ENCODE results near the gene ARHGAP19.
A peak's percentile ranks its signal among the peaks of the same experiment; 100 is the strongest.

Gene ARHGAP19

GRCh38 chr10:97199152-97199551 is 93.3 kb downstream of the ARHGAP19 start:
- H3K27me3 ChIP-seq (ENCODE audit: insufficient read depth, insufficient read length), result peaks cover 9% of the 10 kb centered on the region
- TF ChIP-seq SUZ12 (IDR thresholded peaks at IDR 0.05; ENCODE audit: extremely low read depth, insufficient read depth, insufficient read length) (no peak), ZNF274 (IDR thresholded peaks at IDR 0.05; ENCODE audit: low read depth, low read length) (no peak), YY1 (IDR thresholded peaks at IDR 0.05; ENCODE audit: insufficient read depth, insufficient read length) (no peak)
- H3K9ac ChIP-seq (ENCODE audit: insufficient read length, low read depth), result no peak overlapping the region
- peaks cover 10% of the 10 kb centered on the region; the same call in 1 of the 2 replicates for H3K9me3 ChIP-seq (ENCODE audit: insufficient read depth, low read length)
- no peaks in the 10 kb centered on the region for H3K4me1 ChIP-seq (ENCODE audit: insufficient read depth, insufficient read length)
- no peak overlapping the region for H3K4me3 ChIP-seq (ENCODE audit: insufficient read length, low read depth)
- DNase-seq (ENCODE audit: low read depth, low spot score), result no peak
- H3K36me3 ChIP-seq (ENCODE audit: insufficient read depth, insufficient read length, low read length), result no peaks in the 10 kb centered on the region

- Histone ChIP-seq H3K9me3 (ENCODE audit: insufficient read depth, low read length) (no peaks in the 10 kb centered on the region), H3K4me3 (ENCODE audit: insufficient read length, low read depth) (no peak overlapping the region)
Observed at GRCh38 chr10:97197030-97197500, 95.4 kb downstream of the ARHGAP19 start.

GRCh38 chr10:97196223-97197029 is 96.0 kb downstream of the ARHGAP19 start:
- Histone ChIP-seq H3K4me3 (ENCODE audit: insufficient read length, low read depth) (peak overlapping the region; percentile 48), H3K9ac (ENCODE audit: insufficient read length, low read depth) (peak overlapping the region; percentile 79), H3K9me3 (ENCODE audit: insufficient read depth, low read length) (no peaks in the 10 kb centered on the region), H3K27me3 (ENCODE audit: insufficient read depth, insufficient read length) (peaks cover 9% of the 10 kb centered on the region), H3K4me1 (ENCODE audit: insufficient read depth, insufficient read length) (no peaks in the 10 kb centered on the region), H3K36me3 (ENCODE audit: insufficient read depth, insufficient read length, low read length) (no peaks in the 10 kb centered on the region)
- peak; percentile 52 for DNase-seq (ENCODE audit: low read depth, low spot score)
- no peak for TF ChIP-seq SUZ12 (IDR thresholded peaks at IDR 0.05; ENCODE audit: extremely low read depth, insufficient read depth, insufficient read length)
- no peak for TF ChIP-seq ZNF274 (IDR thresholded peaks at IDR 0.05; ENCODE audit: low read depth, low read length)

More at GRCh38 chr10:97197030-97197500, 95.4 kb downstream of the ARHGAP19 start:
- H3K4me1 ChIP-seq (ENCODE audit: insufficient read depth, insufficient read length), result no peaks in the 10 kb centered on the region
- no peak for DNase-seq (ENCODE audit: low read depth, low spot score)
- no peak for TF ChIP-seq ZNF274 (IDR thresholded peaks at IDR 0.05; ENCODE audit: low read depth, low read length)
- no peak for TF ChIP-seq SUZ12 (IDR thresholded peaks at IDR 0.05; ENCODE audit: extremely low read depth, insufficient read depth, insufficient read length)
- no peak for TF ChIP-seq YY1 (IDR thresholded peaks at IDR 0.05; ENCODE audit: insufficient read depth, insufficient read length)
- no peak overlapping the region for H3K9ac ChIP-seq (ENCODE audit: insufficient read length, low read depth)
- H3K36me3 ChIP-seq (ENCODE audit: insufficient read depth, insufficient read length, low read length), result no peaks in the 10 kb centered on the region
- peaks cover 9% of the 10 kb centered on the region for H3K27me3 ChIP-seq (ENCODE audit: insufficient read depth, insufficient read length)

- DNase-seq (ENCODE audit: low read depth, low spot score), result no peak
- peak overlapping the region; percentile 48 for H3K4me3 ChIP-seq (ENCODE audit: insufficient read length, low read depth)
- TF ChIP-seq ZNF274 (IDR thresholded peaks at IDR 0.05; ENCODE audit: low read depth, low read length), result no peak
- no peak for TF ChIP-seq SUZ12 (IDR thresholded peaks at IDR 0.05; ENCODE audit: extremely low read depth, insufficient read depth, insufficient read length)
- no peak for TF ChIP-seq YY1 (IDR thresholded peaks at IDR 0.05; ENCODE audit: insufficient read depth, insufficient read length)
- H3K9ac ChIP-seq (ENCODE audit: insufficient read length, low read depth), result peak overlapping the region; percentile 79
- H3K9me3 ChIP-seq (ENCODE audit: insufficient read depth, low read length), result no peaks in the 10 kb centered on the region
- peaks cover 9% of the 10 kb centered on the region for H3K27me3 ChIP-seq (ENCODE audit: insufficient read depth, insufficient read length)
- no peaks in the 10 kb centered on the region for H3K4me1 ChIP-seq (ENCODE audit: insufficient read depth, insufficient read length)
- no peaks in the 10 kb centered on the region for H3K36me3 ChIP-seq (ENCODE audit: insufficient read depth, insufficient read length, low read length)
Observed at GRCh38 chr10:97195706-97196222, 96.7 kb downstream of the ARHGAP19 start.

- Histone ChIP-seq H3K9me3 (ENCODE audit: insufficient read depth, low read length) (no peaks in the 10 kb centered on the region), H3K36me3 (ENCODE audit: insufficient read depth, insufficient read length, low read length) (no peaks in the 10 kb centered on the region), H3K9ac (ENCODE audit: insufficient read length, low read depth) (no peak overlapping the region), H3K4me1 (ENCODE audit: insufficient read depth, insufficient read length) (peaks cover 4% of the 10 kb centered on the region), H3K27me3 (ENCODE audit: insufficient read depth, insufficient read length) (peaks cover 9% of the 10 kb centered on the region), H3K4me3 (ENCODE audit: insufficient read length, low read depth) (no peak overlapping the region)
- DNase-seq (ENCODE audit: low read depth, low spot score), result no peak
- TF ChIP-seq ZNF274 (IDR thresholded peaks at IDR 0.05; ENCODE audit: low read depth, low read length), result no peak
- no peak for TF ChIP-seq YY1 (IDR thresholded peaks at IDR 0.05; ENCODE audit: insufficient read depth, insufficient read length)
- no peak for TF ChIP-seq SUZ12 (IDR thresholded peaks at IDR 0.05; ENCODE audit: extremely low read depth, insufficient read depth, insufficient read length)
Observed at GRCh38 chr10:97192952-97193435, 99.4 kb downstream of the ARHGAP19 start.

GRCh38 chr10:97190450-97190849 is 102.0 kb downstream of the ARHGAP19 start:
- Histone ChIP-seq H3K9ac (ENCODE audit: insufficient read length, low read depth) (no peak overlapping the region), H3K9me3 (ENCODE audit: insufficient read depth, low read length) (no peaks in the 10 kb centered on the region), H3K36me3 (ENCODE audit: insufficient read depth, insufficient read length, low read length) (no peaks in the 10 kb centered on the region), H3K4me1 (ENCODE audit: insufficient read depth, insufficient read length) (peaks cover 4% of the 10 kb centered on the region), H3K27me3 (ENCODE audit: insufficient read depth, insufficient read length) (peaks cover 28% of the 10 kb centered on the region), H3K4me3 (ENCODE audit: insufficient read length, low read depth) (no peak overlapping the region)
- DNase-seq (ENCODE audit: low read depth, low spot score), result no peak
- TF ChIP-seq YY1 (IDR thresholded peaks at IDR 0.05; ENCODE audit: insufficient read depth, insufficient read length) (no peak), SUZ12 (IDR thresholded peaks at IDR 0.05; ENCODE audit: extremely low read depth, insufficient read depth, insufficient read length) (no peak), ZNF274 (IDR thresholded peaks at IDR 0.05; ENCODE audit: low read depth, low read length) (no peak)

- H3K27me3 ChIP-seq (ENCODE audit: insufficient read depth, insufficient read length), result peaks cover 46% of the 10 kb centered on the region
Observed at GRCh38 chr10:97188261-97188711, 104.2 kb downstream of the ARHGAP19 start.

More at GRCh38 chr10:97188261-97188711, 104.2 kb downstream of the ARHGAP19 start:
- H3K9ac ChIP-seq (ENCODE audit: insufficient read length, low read depth), result no peak overlapping the region
- H3K9me3 ChIP-seq (ENCODE audit: insufficient read depth, low read length), result no peaks in the 10 kb centered on the region
- no peak overlapping the region for H3K4me3 ChIP-seq (ENCODE audit: insufficient read length, low read depth)
- no peak for DNase-seq (ENCODE audit: low read depth, low spot score)
- TF ChIP-seq ZNF274 (IDR thresholded peaks at IDR 0.05; ENCODE audit: low read depth, low read length) (no peak), YY1 (IDR thresholded peaks at IDR 0.05; ENCODE audit: insufficient read depth, insufficient read length) (no peak), SUZ12 (IDR thresholded peaks at IDR 0.05; ENCODE audit: extremely low read depth, insufficient read depth, insufficient read length) (no peak)
- H3K4me1 ChIP-seq (ENCODE audit: insufficient read depth, insufficient read length), result peaks cover 4% of the 10 kb centered on the region
- H3K36me3 ChIP-seq (ENCODE audit: insufficient read depth, insufficient read length, low read length), result no peaks in the 10 kb centered on the region

Data from NT2/D1 (cell line).